B cell (primary cell): ENCODE measurements around the gene MFAP5.

ENCODE experiments used
- CTCF ChIP-seq: fragments of 200-600 bp; IDR thresholded peaks from one replicate; pipeline ENCODE4 v1.8.0; 2022; ENCODE audit warnings: antibody characterized with exemption, mild to moderate bottlenecking
- EZH2 ChIP-seq: IDR thresholded peaks from 2 replicates; pipeline ENCODE4 v1.6.1; 2012; ENCODE audit warnings: borderline replicate concordance, low read depth, mild to moderate bottlenecking, moderate library complexity, low read length; ENCODE audit not compliant: insufficient read depth, poor library complexity, severe bottlenecking

GRCh38 chr12:8603286-8603685, 59.3 kb downstream of the MFAP5 start:
- TF ChIP-seq CTCF (no peak), EZH2 (no peak)
